ENCODE data around the gene TOMM7. TPM values are rescaled to one million over a fixed set of nuclear protein-coding genes. Genes with fewer than 3 reads are reported as not detected.

Gene TOMM7
- total and polyA plus RNA-seq, 9 of the 15 experiments (the other 6 are each of a cell fraction or from before 2014, with no cell fraction given) = 283 to 1,717 (median 638) TPM

GRCh38 chr7:22831602-22832305 lies 9.1 kb upstream of the TOMM7 start (continued):
- TF ChIP-seq MYC (IDR thresholded peaks at IDR 0.05; ENCODE audit: low read depth, low read length) (0 out of 2 replicates have a peak, but pooled peaks have one; percentile 38), MYC (CRISPR knock-in tag; IDR thresholded peaks at IDR 0.05; ENCODE audit: borderline replicate concordance, low read depth) (no peak)

- in situ Hi-C loops (cut with MboI) = no loop called here
- no peaks in the 10 kb centered on the region for H3K36me3 ChIP-seq (ENCODE audit: control insufficient read depth, insufficient read depth, low read length)
- ATAC-seq (peak; percentile 44), DNase-seq (ENCODE audit: extremely low read depth in 1 of 4, low spot score in 3 of 4) (no peak), FAIRE-seq (no peak)
- H3K4me1 ChIP-seq (replicated peaks in 1 of 2; ENCODE audit: control insufficient read depth in 2 of 2, insufficient read depth in 2 of 2, low read length in 2 of 2) = peaks cover 5 to 12% of the 10 kb centered on the region in 2 experiments; a peak in 4 of 5 replicates
- intact Hi-C loops (cut with micrococcal nuclease) = loop anchor here (10.0 kb wide), 1 partner anchor 227 kb away; no protein-coding TSS in a partner anchor
- no peaks in the 10 kb centered on the region for H3K9me1 ChIP-seq (ENCODE audit: control insufficient read depth, insufficient read depth, low read length)
- H4K20me1 ChIP-seq (replicated peaks; ENCODE audit: control insufficient read depth, insufficient read depth, low read length) = no peaks in the 10 kb centered on the region
- H3K27me3 ChIP-seq (ENCODE audit: control insufficient read depth in 2 of 2, insufficient read depth in 2 of 2, low read length in 2 of 2) = no peaks in the 10 kb centered on the region
- POLR2A ChIA-PET = interaction anchor here (1.4 kb wide), 1 partner anchor 18 kb away, joined by 4 read pairs; no protein-coding TSS in a partner anchor
- H3K9me3 ChIP-seq (replicated peaks; ENCODE audit: control insufficient read depth, insufficient read depth, low read depth, low read length) = no peaks in the 10 kb centered on the region
- H3K4me2 ChIP-seq (ENCODE audit: insufficient read depth, low read length) = no peak overlapping the region
- H3K4me3 ChIP-seq = no peak overlapping the region
- no TSS peak for BruUV-seq (replicated peaks)
- CTCF ChIA-PET (ENCODE audit: low intra/inter-chr PET ratio) = interaction anchor here (0.6 kb wide), 1 partner anchor 268 kb away, joined by 4 read pairs; no protein-coding TSS in a partner anchor
- peaks cover 9% of the 10 kb centered on the region for H3K79me2 ChIP-seq (ENCODE audit: control insufficient read depth, insufficient read depth, low read length)
- H3K27ac ChIP-seq (ENCODE audit: extremely low read depth, low read depth, low read length) = no peak overlapping the region
- no peak overlapping the region for H3K9ac ChIP-seq (ENCODE audit: insufficient read depth in 1 of 2, low read depth in 2 of 2, low read length in 2 of 2)
- peak overlapping the region; percentile 54 for H2AFZ ChIP-seq (ENCODE audit: low read depth, low read length)
- TF ChIP-seq NFATC3 (IDR thresholded peaks at IDR 0.05) (no peak), KLF10 (CRISPR knock-in tag; IDR thresholded peaks at IDR 0.05) (no peak), HES1 (IDR thresholded peaks at IDR 0.05; ENCODE audit: low read depth) (no peak), MXI1 (IDR thresholded peaks at IDR 0.05; ENCODE audit: low read depth, low read length) (peak; percentile 38; the same call in 1 of the 2 replicates), KLF13 (tag; IDR thresholded peaks at IDR 0.05; ENCODE audit: borderline replicate concordance, low read depth) (no peak), GABPB1 (CRISPR knock-in tag; IDR thresholded peaks at IDR 0.05) (no peak), HMBOX1 (IDR thresholded peaks at IDR 0.05) (0 out of 2 replicates have a peak, but pooled peaks have one; percentile 20), THRB (CRISPR knock-in tag; conservative IDR thresholded peaks at IDR 0.05) (no peak), PKNOX1 (IDR thresholded peaks at IDR 0.05) (peak; percentile 80), E2F8 (IDR thresholded peaks at IDR 0.05; ENCODE audit: low read depth, partially characterized antibody) (no peak), HDAC1 (IDR thresholded peaks at IDR 0.05) (no peak)
Observed at GRCh38 chr7:22827563-22827962, 4.9 kb upstream of the TOMM7 start.

Measured in K562 (cell line).